ENCODE measurements around the gene WDFY4.

DNA sequence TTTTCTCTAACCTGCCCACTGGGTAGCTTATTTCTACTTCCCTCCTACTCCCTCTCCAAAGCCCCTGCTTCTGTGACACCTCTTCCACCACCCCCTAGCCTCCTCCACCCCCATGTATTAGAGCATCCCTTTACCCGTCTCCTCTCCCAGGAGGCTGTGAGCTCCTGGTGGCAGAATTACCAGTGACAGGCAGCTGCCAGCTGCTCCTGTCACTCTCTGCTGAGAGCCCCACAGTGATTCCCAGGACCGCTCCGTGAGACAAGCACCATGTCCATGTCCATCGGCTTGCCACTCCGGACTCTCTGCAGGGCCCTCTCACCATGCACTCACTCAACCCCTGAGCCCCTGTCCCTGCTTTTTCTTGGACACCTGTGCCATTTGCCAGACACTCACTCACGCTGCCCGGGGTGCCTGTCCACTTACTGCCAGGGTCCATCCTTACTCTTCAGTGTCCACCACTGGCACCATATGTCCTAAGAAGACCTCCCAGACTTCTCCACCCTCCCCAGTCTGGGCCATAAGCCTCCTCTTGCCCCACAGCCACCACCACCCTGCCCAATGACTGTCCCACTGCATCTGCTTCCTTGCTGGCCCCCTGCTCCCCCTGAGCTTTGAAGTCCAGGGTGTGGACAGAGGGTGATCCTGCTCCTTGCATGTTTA lies 9.8 kb downstream of the WDFY4 start:
- TF ChIP-seq ISL1 (CRISPR knock-in tag; IDR thresholded peaks at IDR 0.05) (no peak), SNAI2 (CRISPR knock-in tag; IDR thresholded peaks at IDR 0.05) (no peak)
